Astrocyte of the spinal cord (primary cell): Measurements from ENCODE around the gene ZNF599.

Source experiments
- DNase-seq: peaks from one replicate; pipeline ENCODE4 v3.0.0; 2011; ENCODE audit warnings: low read depth, low spot score
- H3K4me3 ChIP-seq: 2 replicates; pipeline ENCODE4 v1.5.1; 2011; ENCODE audit warnings: low read depth, mild to moderate bottlenecking, low read length, moderate library complexity
- CTCF ChIP-seq: IDR thresholded peaks from 2 replicates; pipeline ENCODE4 v1.5.1; 2012; ENCODE audit warnings: low read depth, mild to moderate bottlenecking, low read length, inconsistent platforms
- in situ Hi-C: cut with HindIII; loops from 2 replicates; pipeline ENCODE4 v1.10.0; 2017; ENCODE audit warnings: low sequenced_read_pairs

Gene ZNF599

DNA sequence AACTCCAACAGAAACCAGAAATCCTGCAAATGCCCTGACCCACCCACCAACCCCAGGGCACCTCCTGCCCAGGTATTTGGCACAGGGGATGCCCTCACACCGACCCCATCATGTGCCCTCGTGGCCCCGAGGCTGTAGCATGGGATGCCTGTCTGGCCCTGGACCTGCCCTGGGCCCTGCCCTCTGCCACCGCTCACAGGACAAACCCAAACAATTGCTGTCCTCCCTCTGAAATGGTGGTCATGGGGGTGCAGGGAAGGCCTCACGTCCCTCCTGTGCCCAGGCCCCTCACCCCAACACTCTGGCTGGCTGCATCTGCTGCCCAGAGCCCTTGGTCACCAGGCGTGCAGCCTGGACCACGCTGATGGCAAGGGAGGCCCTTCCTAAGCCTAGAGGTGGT lies 41.1 kb downstream of the ZNF599 start:
- TF ChIP-seq CTCF, result no peak
- no peak for DNase-seq
- in situ Hi-C loops, result no loop called here
- no peak overlapping the region for H3K4me3 ChIP-seq

GRCh38 chr19:34731019-34731829 lies 41.8 kb downstream of the ZNF599 start:
- TF ChIP-seq CTCF, result no peak
- in situ Hi-C loops, result no loop called here
- no peak for DNase-seq
- no peak overlapping the region for H3K4me3 ChIP-seq

GRCh38 chr19:34725400-34725799 lies 47.6 kb downstream of the ZNF599 start:
- in situ Hi-C loops, result no loop called here
- no peak overlapping the region for H3K4me3 ChIP-seq
- TF ChIP-seq CTCF, result no peak
- DNase-seq, result no peak

DNA sequence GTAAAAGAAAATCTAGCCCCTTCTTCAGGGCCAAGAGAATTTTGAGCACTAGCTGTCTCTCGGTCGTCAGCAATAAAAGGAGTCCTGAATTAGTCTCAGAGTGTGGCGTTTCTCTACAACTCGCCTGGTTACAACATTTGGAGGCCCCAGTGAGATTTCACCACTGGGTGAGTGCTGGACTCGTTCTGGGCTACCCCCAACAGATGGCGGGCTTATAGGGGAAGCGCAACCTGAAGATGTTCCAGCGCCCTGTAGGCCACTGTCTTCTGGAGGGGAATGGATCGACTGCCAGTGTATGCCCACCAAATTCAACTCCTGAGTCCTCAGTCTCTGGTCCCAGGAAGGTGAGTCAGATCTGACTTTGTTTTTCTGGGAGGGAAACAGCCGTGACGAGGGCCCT lies 50.7 kb downstream of the ZNF599 start:
- no peak for TF ChIP-seq CTCF
- no peak overlapping the region for H3K4me3 ChIP-seq
- DNase-seq, result no peak
- in situ Hi-C loops, result no loop called here

DNA sequence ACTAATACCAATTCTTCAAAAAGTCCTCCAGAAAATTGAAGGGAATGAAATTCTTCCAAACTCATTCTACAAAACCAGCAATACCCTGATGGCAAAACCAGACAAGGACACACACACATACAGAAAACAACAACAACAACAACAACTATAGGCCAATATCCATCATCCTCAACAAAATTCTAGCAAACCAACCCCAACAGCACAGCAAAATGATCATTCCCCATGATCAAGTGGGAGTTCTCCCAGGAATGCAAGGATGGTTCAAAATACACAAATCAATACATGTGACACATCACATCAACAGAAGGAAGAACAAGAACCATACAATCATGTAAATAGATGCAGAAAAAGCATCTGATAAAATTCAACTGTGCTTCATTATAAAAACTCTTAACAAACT lies 57.7 kb downstream of the ZNF599 start:
- DNase-seq, result no peak
- no peak overlapping the region for H3K4me3 ChIP-seq
- in situ Hi-C loops, result no loop called here
- TF ChIP-seq CTCF, result no peak

DNA sequence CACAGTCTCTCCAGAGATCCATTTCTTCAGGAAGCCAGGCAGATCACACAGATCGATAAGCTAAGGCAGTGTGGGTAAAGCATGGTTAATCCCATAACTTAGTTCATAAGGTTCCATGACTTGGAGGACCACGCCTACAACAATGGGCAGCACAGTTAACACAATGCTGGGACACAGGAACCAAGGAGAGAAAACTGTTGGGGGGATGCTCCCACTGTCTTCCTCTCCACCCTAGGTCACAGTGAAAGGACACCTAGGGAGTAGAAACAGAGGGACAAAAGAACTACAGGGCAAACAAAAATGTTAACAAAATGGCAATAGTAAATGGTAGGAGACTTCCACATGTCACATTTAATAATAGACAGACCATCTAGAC lies 59.8 kb downstream of the ZNF599 start:
- TF ChIP-seq CTCF, result no peak
- no peak for DNase-seq
- H3K4me3 ChIP-seq, result no peak overlapping the region
- in situ Hi-C loops, result no loop called here
